Mesodermal cell (in vitro differentiated cells): ENCODE data around the gene HSPA1L.
A peak's percentile ranks its signal among the peaks of the same experiment; 100 is the strongest.

Experiments used
- H3K27ac ChIP-seq: 2 replicates; pipeline ENCODE4 v1.7.0; 2013; ENCODE audit warnings: mild to moderate bottlenecking, low read depth, low read length, moderate library complexity; ENCODE audit not compliant: severe bottlenecking
- H3K36me3 ChIP-seq: 2 replicates; pipeline ENCODE4 v1.7.1; 2013; ENCODE audit warnings: mild to moderate bottlenecking, low read length, moderate library complexity; ENCODE audit not compliant: control insufficient read depth, insufficient read depth
- H3K4me1 ChIP-seq: one replicate; pipeline ENCODE4 v1.7.1; 2013; ENCODE audit warnings: mild to moderate bottlenecking, low read length; ENCODE audit not compliant: insufficient read depth, control insufficient read depth, poor library complexity, severe bottlenecking
- H3K4me3 ChIP-seq: 2 replicates; pipeline ENCODE4 v1.7.0; 2013; ENCODE audit warnings: low read length, control low read depth, mild to moderate bottlenecking; ENCODE audit not compliant: insufficient read depth, poor library complexity, severe bottlenecking; ENCODE audit errors: extremely low read depth
- H3K9me3 ChIP-seq: 2 replicates; pipeline ENCODE4 v1.7.1; 2013; ENCODE audit warnings: mild to moderate bottlenecking, low read length, moderate library complexity; ENCODE audit not compliant: control insufficient read depth
- WGBS, 2 experiments: methylation state at CpG; one replicate each; pipeline ENCODE4 v1.1.5; 2013; ENCODE audit warnings: missing lambda C conversion rate in 2 of 2; ENCODE audit not compliant: insufficient coverage in 2 of 2; 5-methylcytosine and 5-hydroxymethylcytosine counted together

HSPA1L gene

GRCh38 chr6:31780507-31781243 lies 34.4 kb downstream of the HSPA1L start:
- 93 to 94% methylated on average over 13 to 18 of the region's 20 CpGs for WGBS, 2 experiments
- peaks cover 69% of the 10 kb centered on the region for H3K36me3 ChIP-seq

GRCh38 chr6:31779908-31780307 lies 35.2 kb downstream of the HSPA1L start:
- H3K4me3 ChIP-seq: no peak overlapping the region
- H3K9me3 ChIP-seq: no peaks in the 10 kb centered on the region
- H3K36me3 ChIP-seq: peaks cover 62% of the 10 kb centered on the region
- 94 to 97% methylated on average over 8 to 10 of the region's 10 CpGs for WGBS, 2 experiments
- peaks cover 12% of the 10 kb centered on the region for H3K4me1 ChIP-seq
- no peak overlapping the region for H3K27ac ChIP-seq

More at GRCh38 chr6:31780507-31781243, 34.4 kb downstream of the HSPA1L start:
- no peak overlapping the region for H3K4me3 ChIP-seq
- no peaks in the 10 kb centered on the region for H3K9me3 ChIP-seq
- no peak overlapping the region for H3K27ac ChIP-seq
- H3K4me1 ChIP-seq: peaks cover 12% of the 10 kb centered on the region

GRCh38 chr6:31778999-31779885 lies 35.8 kb downstream of the HSPA1L start:
- H3K4me1 ChIP-seq: peaks cover 12% of the 10 kb centered on the region
- no peak overlapping the region for H3K27ac ChIP-seq
- peaks cover 55% of the 10 kb centered on the region for H3K36me3 ChIP-seq
- no peak overlapping the region for H3K4me3 ChIP-seq
- 94 to 96% methylated on average over 29 to 32 of the region's 43 CpGs for WGBS, 2 experiments
- H3K9me3 ChIP-seq: no peaks in the 10 kb centered on the region

- Histone ChIP-seq H3K9me3 (no peaks in the 10 kb centered on the region), H3K4me1 (peaks cover 12% of the 10 kb centered on the region), H3K27ac (no peak overlapping the region), H3K36me3 (peaks cover 48% of the 10 kb centered on the region), H3K4me3 (no peak overlapping the region)
- 100% methylated on average over 4 of the region's 5 CpGs for WGBS, 2 experiments
Measured at GRCh38 chr6:31778193-31778592, 36.9 kb downstream of the HSPA1L start.

- WGBS, 2 experiments: 96 to 100% methylated on average over 3 to 5 of the region's 5 CpGs
- H3K27ac ChIP-seq: peak overlapping the region; percentile 23
- H3K9me3 ChIP-seq: no peaks in the 10 kb centered on the region
- H3K4me1 ChIP-seq: peaks cover 12% of the 10 kb centered on the region
- H3K4me3 ChIP-seq: no peak overlapping the region
- H3K36me3 ChIP-seq: peaks cover 42% of the 10 kb centered on the region
Measured at GRCh38 chr6:31777667-31778050, 37.4 kb downstream of the HSPA1L start.

- no peaks in the 10 kb centered on the region for H3K9me3 ChIP-seq
- H3K27ac ChIP-seq: peak within 1 kb of the TSS; percentile 23
- H3K4me3 ChIP-seq: no peak within 1 kb of the TSS
- H3K4me1 ChIP-seq: peaks cover 12% of the 10 kb centered on the region
- peaks cover 37% of the 10 kb centered on the region for H3K36me3 ChIP-seq
- WGBS, 2 experiments: 36 to 80% methylated on average over 3 to 11 of the region's 15 CpGs
Measured at GRCh38 chr6:31776989-31777666, 38.0 kb downstream of the HSPA1L start, which contains the start of gene VWA7. Gene VWA7, minus strand, starts transcription at chr6:31777328. Its CDS starts 549 bp downstream, at chr6:31776779.

- 76 to 82% methylated on average over 10 to 14 of the region's 14 CpGs for WGBS, 2 experiments
- Histone ChIP-seq H3K4me1 (peaks cover 12% of the 10 kb centered on the region), H3K4me3 (no peak overlapping the region), H3K9me3 (no peaks in the 10 kb centered on the region), H3K27ac (no peak overlapping the region), H3K36me3 (peaks cover 31% of the 10 kb centered on the region)
Measured at GRCh38 chr6:31776485-31776988, 38.5 kb downstream of the HSPA1L start.

GRCh38 chr6:31775633-31776484 lies 39.2 kb downstream of the HSPA1L start:
- H3K27ac ChIP-seq: no peak overlapping the region
- 90 to 94% methylated on average over 31 to 32 of the region's 32 CpGs for WGBS, 2 experiments
- peaks cover 24% of the 10 kb centered on the region for H3K36me3 ChIP-seq
- no peaks in the 10 kb centered on the region for H3K9me3 ChIP-seq
- H3K4me3 ChIP-seq: no peak overlapping the region
- peaks cover 12% of the 10 kb centered on the region for H3K4me1 ChIP-seq

GRCh38 chr6:31775184-31775583 lies 39.9 kb downstream of the HSPA1L start:
- peaks cover 18% of the 10 kb centered on the region for H3K36me3 ChIP-seq
- 80 to 95% methylated on average over 2 of the region's 4 CpGs for WGBS, 2 experiments

More at GRCh38 chr6:31775184-31775583, 39.9 kb downstream of the HSPA1L start:
- peaks cover 12% of the 10 kb centered on the region for H3K4me1 ChIP-seq
- H3K27ac ChIP-seq: no peak overlapping the region
- H3K9me3 ChIP-seq: no peaks in the 10 kb centered on the region
- no peak overlapping the region for H3K4me3 ChIP-seq
